HCT116 (cell line): ENCODE measurements around the gene SLCO2A1. TPM values are rescaled to one million over a fixed set of nuclear protein-coding genes. Genes with fewer than 3 reads are reported as not detected.

Source experiments
- ATAC-seq: fragments of 200-7000 bp; cut with Tn5 transposase; 2 replicates; pipeline ENCODE4 v1.9.1; 2020; ENCODE audit warnings: mild to moderate bottlenecking, moderate library complexity
- BruUV-seq: library from RNA; stranded (reverse); fragments of 400-500 nt; replicated peaks from 2 replicates; lab custom pipeline; 2021; lab: Mats Ljungman, UMichigan
- CTCF ChIA-PET: fragments of 300-600 bp; sonication (Branson Sonifier 250); formaldehyde crosslinking; loops from one replicate; lab custom pipeline; 2021; ENCODE audit warnings: antibody characterized with exemption; lab: Charles Lee
- POLR2A ChIA-PET: fragments of 300-600, 350-600 bp; sonication (Branson Sonifier 250); formaldehyde crosslinking; loops from one replicate; lab custom pipeline; 2021; ENCODE audit warnings: antibody characterized with exemption; lab: Charles Lee
- RAD21 ChIA-PET, 2 experiments: fragments of 300-600 bp; sonication (Branson Sonifier 250); formaldehyde crosslinking; loops; one replicate each; lab custom pipeline; 2023; ENCODE audit warnings: low total read pairs in 2 of 2; ENCODE audit not compliant: uncharacterized antibody in 2 of 2, unreplicated experiment in 2 of 2, low non-redundant PET in 1 of 2; lab: Charles Lee
- DNase-seq: peaks from one replicate; pipeline ENCODE4 v3.0.0-alpha.2; 2010; ENCODE audit warnings: low read depth, low spot score
- H2AFZ ChIP-seq: fragments of 200-600 bp; shearing (Covaris generic), sonication (generic); 2 replicates; pipeline ENCODE4 v1.6.1; 2017; ENCODE audit warnings: low read depth, mixed run types, mixed read lengths, antibody characterized with exemption, low read length; ENCODE audit not compliant: poor library complexity, severe bottlenecking
- H3K27ac ChIP-seq: 2 replicates; pipeline ENCODE4 v1.5.1; 2012; ENCODE audit warnings: low read depth, low read length
- H3K27me3 ChIP-seq: fragments of 200-600 bp; sonication (generic); 2 replicates; pipeline ENCODE4 v1.6.1; 2016; ENCODE audit warnings: mixed run types, low read length, mixed read lengths; ENCODE audit not compliant: insufficient read depth
- H3K36me3 ChIP-seq, 2 experiments: fragments of 200-500 bp in 1 of 2; fragments of 200-600 bp in 1 of 2; sonication (Bioruptor generic) in 1 of 2; sonication (generic) in 1 of 2; 2 replicates each; pipeline versions ENCODE4 v1.5.1 to v1.6.1; 2014 to 2016; ENCODE audit warnings: low read length in 2 of 2, inconsistent platforms in 1 of 2, mixed read lengths in 1 of 2, mixed run types in 1 of 2; ENCODE audit not compliant: insufficient read depth in 2 of 2, control insufficient read depth in 1 of 2
- H3K4me1 ChIP-seq, 2 experiments: fragments of 200-600 bp in 1 of 2; sonication (generic) in 1 of 2; 2 replicates each; pipeline versions ENCODE4 v1.5.1 to v1.6.1; 2012 to 2017; ENCODE audit warnings: low read length in 2 of 2, inconsistent platforms in 1 of 2, mild to moderate bottlenecking in 1 of 2, mixed read lengths in 1 of 2, mixed run types in 1 of 2, moderate library complexity in 1 of 2; ENCODE audit not compliant: insufficient read depth in 2 of 2, control insufficient read depth in 1 of 2
- H3K4me2 ChIP-seq: fragments of 200-600 bp; sonication (generic); 2 replicates; pipeline ENCODE4 v1.6.1; 2017; ENCODE audit warnings: mixed run types, low read length, mixed read lengths
- H3K4me3 ChIP-seq, 2 experiments: fragments of 200-600 bp in 1 of 2; sonication (generic) in 1 of 2; replicated peaks in 1 of 2; 2 replicates each; pipeline ENCODE4 v1.5.1; 2011 to 2016; ENCODE audit warnings: low read length in 2 of 2, control low read depth in 1 of 2, low read depth in 1 of 2, mild to moderate bottlenecking in 1 of 2, mixed read lengths in 1 of 2, mixed run types in 1 of 2
- H3K79me2 ChIP-seq: fragments of 200-600 bp; sonication (generic); 2 replicates; pipeline ENCODE4 v1.6.1; 2017; ENCODE audit warnings: mild to moderate bottlenecking, mixed run types, low read length, moderate library complexity, mixed read lengths; ENCODE audit not compliant: insufficient read depth
- H3K9ac ChIP-seq: fragments of 200-600 bp; sonication (generic); 2 replicates; pipeline ENCODE4 v1.6.1; 2016; ENCODE audit warnings: low read length, mixed read lengths
- H3K9me2 ChIP-seq: fragments of 200-600 bp; sonication (generic), shearing (Covaris generic); 2 replicates; pipeline ENCODE4 v1.6.1; 2017; ENCODE audit warnings: mixed run types, mild to moderate bottlenecking, moderate library complexity; ENCODE audit not compliant: insufficient read depth
- H3K9me3 ChIP-seq, 2 experiments: fragments of 200-500 bp in 1 of 2; fragments of 200-600 bp in 1 of 2; sonication (Bioruptor generic) in 1 of 2; sonication (generic) in 1 of 2; 2 replicates each; pipeline ENCODE4 v1.6.1; 2014 to 2017; ENCODE audit warnings: low read length in 2 of 2, mixed read lengths in 2 of 2, inconsistent platforms in 1 of 2, low read depth in 1 of 2, mild to moderate bottlenecking in 1 of 2, mixed run types in 1 of 2, moderate library complexity in 1 of 2; ENCODE audit not compliant: control insufficient read depth in 1 of 2, insufficient read depth in 1 of 2
- H4K20me1 ChIP-seq: fragments of 200-600 bp; sonication (generic), shearing (Covaris generic); 2 replicates; pipeline ENCODE4 v1.6.1; 2017; ENCODE audit warnings: mixed run types, mild to moderate bottlenecking, moderate library complexity; ENCODE audit not compliant: insufficient read depth
- CTCF ChIP-seq, 3 experiments: fragments of 200-600 bp in 1 of 3; sonication (generic) in 1 of 3; IDR thresholded peaks in 2 of 3; conservative IDR thresholded peaks in 1 of 3; 2 replicates each; pipeline ENCODE4 v1.5.1; 2012 to 2017; ENCODE audit warnings: low read depth in 2 of 3, low read length in 2 of 3, antibody characterized with exemption in 1 of 3, borderline replicate concordance in 1 of 3, control low read depth in 1 of 3, mild to moderate bottlenecking in 1 of 3, mixed read lengths in 1 of 3, mixed run types in 1 of 3, moderate library complexity in 1 of 3; ENCODE audit not compliant: insufficient read depth in 1 of 3
- EGR1 ChIP-seq: IDR thresholded peaks from 2 replicates; pipeline ENCODE4 v1.6.1; 2012; ENCODE audit warnings: low read depth
- ELF1 ChIP-seq: IDR thresholded peaks from 2 replicates; pipeline ENCODE4 v1.6.1; 2012; ENCODE audit warnings: low read depth, borderline replicate concordance
- MAX ChIP-seq: IDR thresholded peaks from 2 replicates; pipeline ENCODE4 v1.6.1; 2012
- POLR2A ChIP-seq: IDR thresholded peaks from 2 replicates; pipeline ENCODE4 v1.7.0; 2011; ENCODE audit warnings: borderline replicate concordance; ENCODE audit not compliant: insufficient read depth, insufficient read length; ENCODE audit errors: extremely low read depth
- POLR2AphosphoS5 ChIP-seq: IDR thresholded peaks from 2 replicates; pipeline ENCODE4 v1.6.1; 2011; ENCODE audit warnings: mild to moderate bottlenecking, low read depth, low read length, moderate library complexity
- REST ChIP-seq: IDR thresholded peaks from 2 replicates; pipeline ENCODE4 v1.6.1; 2012; ENCODE audit warnings: low read depth
- SIN3A ChIP-seq: IDR thresholded peaks from 2 replicates; pipeline ENCODE4 v1.6.1; 2012; ENCODE audit warnings: low read depth
- ZBTB33 ChIP-seq: IDR thresholded peaks from 2 replicates; pipeline ENCODE4 v1.6.1; 2011; ENCODE audit warnings: mild to moderate bottlenecking, low read length, moderate library complexity; ENCODE audit not compliant: insufficient replicate concordance; ENCODE audit errors: extremely low read depth
- ZFX ChIP-seq: fragments of 450-650 bp; IDR thresholded peaks from 2 replicates; pipeline ENCODE4 v1.6.1; 2017
- intact Hi-C: fragments of 100-400 bp; cut with micrococcal nuclease; formaldehyde crosslinking; loops from 2 replicates; pipeline ENCODE4 v1.10.0; 2022
- total RNA-seq: library from RNA; stranded (reverse); gene quantifications from one replicate; pipeline ENCODE4 v1.2.1, GENCODE V29; 2021; ENCODE audit not compliant: unreplicated experiment

Gene SLCO2A1
- total RNA-seq, 1 experiment from 2014 or later, result 0.52 TPM

GRCh38 chr3:133967992-133968892, 61.5 kb downstream of the SLCO2A1 start (continued):
- TF ChIP-seq POLR2AphosphoS5 (no peak), POLR2A (no peak), MAX (no peak), SIN3A (no peak)

GRCh38 chr3:133966954-133967353, 62.8 kb downstream of the SLCO2A1 start:
- Histone ChIP-seq H3K27me3 (no peaks in the 10 kb centered on the region), H3K4me3 (no peak overlapping the region), H2AFZ (no peak overlapping the region), H3K9ac (no peak overlapping the region), H3K79me2 (no peaks in the 10 kb centered on the region), H4K20me1 (no peaks in the 10 kb centered on the region), H3K9me2 (no peaks in the 10 kb centered on the region), H3K36me3 (no peaks in the 10 kb centered on the region), H3K27ac (no peak overlapping the region), H3K4me1 (peaks cover 0 to 9% of the 10 kb centered on the region in 2 experiments; a peak in 1 of 4 replicates)
- ATAC-seq (no peak), DNase-seq (no peak)
- ChIA-PET CTCF (no interaction called here), POLR2A (no interaction called here)
- BruUV-seq, result no TSS peak
- TF ChIP-seq CTCF (IDR thresholded peaks at IDR 0.05 in 2 of 3, conservative IDR thresholded peaks at IDR 0.05 in 1 of 3; ENCODE audit: borderline replicate concordance in 1 of 3, insufficient read depth in 1 of 3, low read depth in 2 of 3, low read length in 2 of 3) (no peak), ELF1 (no peak), ZFX (no peak), ZBTB33 (no peak), REST (no peak), EGR1 (no peak)
- TF ChIP-seq, all 23 proteins: peak for 0
- H3K9me3 ChIP-seq, result no peaks in the 10 kb centered on the region
- intact Hi-C loops, result no loop called here
- H3K4me2 ChIP-seq, result no peak overlapping the region
- RAD21 ChIA-PET, result no interaction called here
